A673 (cell line): ENCODE results near the gene SLC12A3. TPM values are rescaled to one million over a fixed set of nuclear protein-coding genes. Genes with fewer than 3 reads are reported as not detected.

ENCODE experiments used
- BruUV-seq: library from RNA; stranded (reverse); fragments of 400-500 nt; replicated peaks from 2 replicates; lab custom pipeline; 2021; lab: Mats Ljungman, UMichigan
- CTCF ChIA-PET: fragments of 300-600 bp; sonication (Branson Sonifier 250); formaldehyde crosslinking; loops from one replicate; lab custom pipeline; 2022; ENCODE audit warnings: antibody characterized with exemption; lab: Charles Lee
- POLR2A ChIA-PET: fragments of 300-600 bp; sonication (Branson Sonifier 250); formaldehyde crosslinking; loops from one replicate; lab custom pipeline; 2022; ENCODE audit warnings: antibody characterized with exemption; ENCODE audit not compliant: low non-redundant PET; lab: Charles Lee
- DNase-seq: peaks from one replicate; pipeline ENCODE4 v3.0.0-alpha.2; 2015; ENCODE audit warnings: low spot score
- H3K27ac ChIP-seq: fragments of 200-600 bp; sonication (generic); 2 replicates; pipeline ENCODE4 v1.5.1; 2016; ENCODE audit warnings: mixed run types, low read depth, mild to moderate bottlenecking, mixed read lengths, antibody characterized with exemption, low read length; ENCODE audit not compliant: poor library complexity, severe bottlenecking
- H3K27me3 ChIP-seq: fragments of 200-600 bp; sonication (generic); replicated peaks from 2 replicates; pipeline ENCODE4 v1.6.1; 2017; ENCODE audit warnings: mixed run types, low read depth, mild to moderate bottlenecking, mixed read lengths, antibody characterized with exemption, low read length; ENCODE audit not compliant: insufficient read depth, poor library complexity
- H3K36me3 ChIP-seq: fragments of 200-600 bp; sonication (generic); 2 replicates; pipeline ENCODE4 v1.6.1; 2016; ENCODE audit warnings: mixed run types, mild to moderate bottlenecking, mixed read lengths, antibody characterized with exemption, low read length; ENCODE audit not compliant: insufficient read depth, poor library complexity, severe bottlenecking
- H3K4me1 ChIP-seq: fragments of 200-600 bp; sonication (generic); 2 replicates; pipeline ENCODE4 v1.6.1; 2017; ENCODE audit warnings: mixed run types, mild to moderate bottlenecking, mixed read lengths, antibody characterized with exemption, low read length; ENCODE audit not compliant: insufficient read depth, poor library complexity, severe bottlenecking
- H3K4me3 ChIP-seq: fragments of 200-600 bp; sonication (generic); 2 replicates; pipeline ENCODE4 v1.5.1; 2016; ENCODE audit warnings: low read depth, mixed run types, mild to moderate bottlenecking, mixed read lengths, low read length; ENCODE audit not compliant: poor library complexity, severe bottlenecking
- H3K9me3 ChIP-seq: fragments of 200-600 bp; sonication (generic); 2 replicates; pipeline ENCODE4 v1.6.1; 2016; ENCODE audit warnings: mixed run types, low read depth, mild to moderate bottlenecking, mixed read lengths, antibody characterized with exemption, low read length; ENCODE audit not compliant: poor library complexity, severe bottlenecking
- EZH2 ChIP-seq: fragments of 200-600 bp; sonication (generic); IDR thresholded peaks from 2 replicates; pipeline ENCODE4 v1.6.1; 2017; ENCODE audit warnings: borderline replicate concordance, low read depth, mild to moderate bottlenecking, mixed read lengths, antibody characterized with exemption, low read length; ENCODE audit not compliant: poor library complexity, severe bottlenecking
- intact Hi-C: fragments of 100-400 bp; cut with micrococcal nuclease; formaldehyde crosslinking; loops from one replicate; pipeline ENCODE4 v1.10.0; 2022; ENCODE audit not compliant: unreplicated experiment
- total RNA-seq: library from RNA; stranded (reverse); gene quantifications from 2 replicates; pipeline ENCODE4 v1.2.3, GENCODE V29; 2021
- TF ChIP-seq, protein P1 (sequence below): fragments of 300-800, 200-600 bp; sonication (generic); conservative IDR thresholded peaks from 2 replicates; pipeline ENCODE4 v1.5.1; 2017; ENCODE audit warnings: low read depth, mild to moderate bottlenecking, antibody characterized with exemption, low read length, moderate library complexity, mixed read lengths

SLC12A3 gene
- total RNA-seq, 1 experiment from 2014 or later: not detected

DNA sequence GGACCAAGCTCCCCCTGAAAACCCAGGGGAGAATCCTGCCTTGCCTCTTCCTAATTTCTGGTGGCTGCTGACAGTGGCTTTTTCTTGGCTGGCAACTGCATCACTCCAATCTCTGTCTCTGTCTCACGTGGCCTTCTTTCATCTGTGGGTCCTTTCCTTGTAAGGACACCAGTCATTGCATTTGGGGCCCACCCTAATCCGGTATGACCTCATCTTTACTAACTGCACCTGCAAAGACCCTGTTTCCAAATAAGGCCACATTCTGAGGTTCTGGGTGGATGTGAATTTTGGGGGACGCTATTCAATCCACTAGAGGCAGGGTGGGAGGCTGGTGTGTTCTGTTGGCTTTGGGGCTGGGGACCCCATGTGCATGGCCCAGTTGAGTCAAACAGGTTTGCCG is 11.0 kb downstream of the SLC12A3 start:
- H3K9me3 ChIP-seq: no peaks in the 10 kb centered on the region
- ChIA-PET POLR2A (no interaction called here), CTCF (no interaction called here)
- H3K4me3 ChIP-seq: no peak overlapping the region
- H3K4me1 ChIP-seq: no peaks in the 10 kb centered on the region
- H3K27ac ChIP-seq: no peak overlapping the region
- intact Hi-C loops: no loop called here
- TF ChIP-seq EZH2: no peak
- TF ChIP-seq, protein P1, sequence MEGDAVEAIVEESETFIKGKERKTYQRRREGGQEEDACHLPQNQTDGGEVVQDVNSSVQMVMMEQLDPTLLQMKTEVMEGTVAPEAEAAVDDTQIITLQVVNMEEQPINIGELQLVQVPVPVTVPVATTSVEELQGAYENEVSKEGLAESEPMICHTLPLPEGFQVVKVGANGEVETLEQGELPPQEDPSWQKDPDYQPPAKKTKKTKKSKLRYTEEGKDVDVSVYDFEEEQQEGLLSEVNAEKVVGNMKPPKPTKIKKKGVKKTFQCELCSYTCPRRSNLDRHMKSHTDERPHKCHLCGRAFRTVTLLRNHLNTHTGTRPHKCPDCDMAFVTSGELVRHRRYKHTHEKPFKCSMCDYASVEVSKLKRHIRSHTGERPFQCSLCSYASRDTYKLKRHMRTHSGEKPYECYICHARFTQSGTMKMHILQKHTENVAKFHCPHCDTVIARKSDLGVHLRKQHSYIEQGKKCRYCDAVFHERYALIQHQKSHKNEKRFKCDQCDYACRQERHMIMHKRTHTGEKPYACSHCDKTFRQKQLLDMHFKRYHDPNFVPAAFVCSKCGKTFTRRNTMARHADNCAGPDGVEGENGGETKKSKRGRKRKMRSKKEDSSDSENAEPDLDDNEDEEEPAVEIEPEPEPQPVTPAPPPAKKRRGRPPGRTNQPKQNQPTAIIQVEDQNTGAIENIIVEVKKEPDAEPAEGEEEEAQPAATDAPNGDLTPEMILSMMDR: no peak
- H3K27me3 ChIP-seq: no peaks in the 10 kb centered on the region
- no peak for DNase-seq
- BruUV-seq: no TSS peak
- no peaks in the 10 kb centered on the region for H3K36me3 ChIP-seq

DNA sequence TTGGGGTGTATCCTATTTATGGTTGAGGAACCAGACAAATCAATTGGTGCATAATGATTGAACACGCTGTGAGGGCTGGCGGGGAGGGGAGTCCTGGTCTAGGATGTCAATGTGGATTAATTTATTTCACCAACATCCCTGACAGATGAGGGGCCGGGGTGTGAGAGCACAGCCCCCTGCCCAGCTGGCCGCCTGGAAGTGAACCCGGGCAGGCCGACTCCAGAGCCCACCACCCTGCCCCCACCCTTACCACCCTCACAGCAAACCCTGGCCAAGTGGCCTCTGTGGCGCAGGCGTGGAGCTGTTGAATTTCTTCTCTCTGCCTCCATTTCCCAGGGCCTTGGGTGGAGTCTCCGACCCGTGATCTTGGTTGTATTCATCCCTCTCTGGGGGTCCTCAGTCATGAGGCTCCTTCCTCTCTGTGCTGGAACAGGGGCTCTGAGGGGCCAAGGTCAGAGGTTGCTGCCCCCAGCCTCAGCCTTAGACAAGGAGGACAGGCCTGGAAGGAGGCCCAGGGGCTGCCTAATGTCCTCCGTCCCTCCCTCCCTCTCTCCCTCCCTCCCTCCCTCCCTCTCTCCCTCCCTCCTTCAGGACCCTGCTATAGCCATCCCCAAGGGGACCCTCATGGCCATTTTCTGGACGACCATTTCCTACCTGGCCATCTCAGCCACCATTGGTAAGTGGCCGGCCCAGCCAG is 12.6 kb downstream of the SLC12A3 start:
- intact Hi-C loops: no loop called here
- H3K36me3 ChIP-seq: no peaks in the 10 kb centered on the region
- no TSS peak for BruUV-seq
- no peak overlapping the region for H3K4me3 ChIP-seq
- H3K27me3 ChIP-seq: no peaks in the 10 kb centered on the region
- H3K4me1 ChIP-seq: no peaks in the 10 kb centered on the region
- H3K27ac ChIP-seq: no peak overlapping the region
- DNase-seq: no peak
- no peak for TF ChIP-seq EZH2
- TF ChIP-seq, protein P1: no peak
- ChIA-PET POLR2A (no interaction called here), CTCF (no interaction called here)
- H3K9me3 ChIP-seq: no peaks in the 10 kb centered on the region

DNA sequence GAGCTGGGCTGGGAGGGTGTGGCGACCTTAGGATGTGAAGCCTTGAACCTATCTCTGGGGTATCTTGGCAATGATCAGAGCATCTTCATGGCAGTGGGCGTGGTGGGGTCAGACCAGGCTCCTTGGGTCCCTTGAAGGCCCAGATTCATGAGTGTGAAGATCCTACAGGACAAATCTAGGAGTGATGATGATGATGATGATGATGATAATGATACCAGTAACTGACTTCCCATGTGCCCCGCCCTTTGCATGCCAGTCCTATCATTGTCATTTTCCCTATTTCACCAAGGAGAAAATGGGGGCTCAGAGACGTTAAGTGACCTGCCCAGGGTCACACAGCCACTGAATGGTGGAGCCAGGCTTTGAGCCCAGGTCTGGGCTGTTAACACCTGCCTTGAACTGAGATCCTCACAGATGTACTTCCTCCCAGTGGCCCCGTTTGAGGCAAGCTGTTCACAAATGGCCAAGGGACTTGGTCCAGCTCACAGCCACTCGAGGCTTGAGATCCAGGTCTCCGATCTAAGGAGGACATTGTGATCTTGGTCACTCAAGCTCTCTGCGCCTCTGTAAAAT is 13.4 kb downstream of the SLC12A3 start:
- H3K27ac ChIP-seq: no peak overlapping the region
- H3K27me3 ChIP-seq: no peaks in the 10 kb centered on the region
- no TSS peak for BruUV-seq
- intact Hi-C loops: no loop called here
- ChIA-PET CTCF (no interaction called here), POLR2A (no interaction called here)
- no peaks in the 10 kb centered on the region for H3K36me3 ChIP-seq
- H3K9me3 ChIP-seq: no peaks in the 10 kb centered on the region
- TF ChIP-seq, protein P1: no peak
- no peak for TF ChIP-seq EZH2
- no peaks in the 10 kb centered on the region for H3K4me1 ChIP-seq
- H3K4me3 ChIP-seq: no peak overlapping the region
- DNase-seq: no peak
